Glomerular visceral epithelial cell (primary cell): ENCODE data around the gene TCEAL4.

Source experiments
- DNase-seq: peaks from one replicate; pipeline ENCODE4 v3.0.0-alpha.2; 2016; ENCODE audit errors: extremely low spot score

TCEAL4 gene

GRCh38 chrX:103585411-103586313 is at the start of gene TCEAL4:
TCEAL4 (plus strand) TSS chrX:103585515; CDS start chrX:103586676, 1,161 bp downstream.
- DNase-seq: peak; percentile 47

GRCh38 chrX:103536071-103536470 is 49.2 kb upstream of the TCEAL4 start:
- no peak for DNase-seq

GRCh38 chrX:103536732-103537131 is 48.6 kb upstream of the TCEAL4 start:
- DNase-seq: no peak

- no peak for DNase-seq
These were observed 47.4 kb upstream of the TCEAL4 start for GRCh38 chrX:103537871-103538387.

- DNase-seq: no peak
These were observed 46.6 kb upstream of the TCEAL4 start for GRCh38 chrX:103538728-103539127.

- no peak for DNase-seq
These were observed 45.6 kb upstream of the TCEAL4 start for GRCh38 chrX:103539695-103540094.

- DNase-seq: no peak
These were observed 45.2 kb upstream of the TCEAL4 start for GRCh38 chrX:103540145-103540544.

GRCh38 chrX:103549916-103550315 is 35.4 kb upstream of the TCEAL4 start:
- DNase-seq: no peak

- no peak for DNase-seq
These were observed 34.8 kb upstream of the TCEAL4 start for GRCh38 chrX:103550415-103551051.

GRCh38 chrX:103552236-103552635 is 33.1 kb upstream of the TCEAL4 start:
- no peak for DNase-seq

- DNase-seq: no peak
These were observed 30.5 kb upstream of the TCEAL4 start for GRCh38 chrX:103554687-103555424.

- DNase-seq: peak; percentile 5
These were observed 28.2 kb upstream of the TCEAL4 start for GRCh38 chrX:103556963-103557612.

GRCh38 chrX:103560256-103560655 is 25.1 kb upstream of the TCEAL4 start:
- DNase-seq: no peak

GRCh38 chrX:103562801-103563200 is 22.5 kb upstream of the TCEAL4 start:
- no peak for DNase-seq

GRCh38 chrX:103565197-103565596 is 20.1 kb upstream of the TCEAL4 start:
- no peak for DNase-seq

- DNase-seq: peak; percentile 16
These were observed 19.6 kb upstream of the TCEAL4 start for GRCh38 chrX:103565752-103566151.

GRCh38 chrX:103571121-103571520 is 14.2 kb upstream of the TCEAL4 start:
- no peak for DNase-seq

GRCh38 chrX:103571726-103572125 is 13.6 kb upstream of the TCEAL4 start:
- DNase-seq: no peak

GRCh38 chrX:103573202-103573601 is 12.1 kb upstream of the TCEAL4 start:
- DNase-seq: no peak

GRCh38 chrX:103584596-103584995 is 719 bp upstream of the TCEAL4 start:
- no peak for DNase-seq

GRCh38 chrX:103586314-103586646 is 965 bp downstream of the TCEAL4 start:
- DNase-seq: no peak

GRCh38 chrX:103586659-103587058 is 1.3 kb downstream of the TCEAL4 start:
- DNase-seq: no peak
